NCI-H2227 (cell line): ENCODE data around the gene RHNO1.
A peak's percentile ranks its signal among the peaks of the same experiment; 100 is the strongest.

Experiments used
- DNase-seq: peaks from one replicate; lab custom pipeline; 2025; ENCODE audit not compliant: unreplicated experiment; lab: John Stamatoyannopoulos, UW

Gene RHNO1

DNA sequence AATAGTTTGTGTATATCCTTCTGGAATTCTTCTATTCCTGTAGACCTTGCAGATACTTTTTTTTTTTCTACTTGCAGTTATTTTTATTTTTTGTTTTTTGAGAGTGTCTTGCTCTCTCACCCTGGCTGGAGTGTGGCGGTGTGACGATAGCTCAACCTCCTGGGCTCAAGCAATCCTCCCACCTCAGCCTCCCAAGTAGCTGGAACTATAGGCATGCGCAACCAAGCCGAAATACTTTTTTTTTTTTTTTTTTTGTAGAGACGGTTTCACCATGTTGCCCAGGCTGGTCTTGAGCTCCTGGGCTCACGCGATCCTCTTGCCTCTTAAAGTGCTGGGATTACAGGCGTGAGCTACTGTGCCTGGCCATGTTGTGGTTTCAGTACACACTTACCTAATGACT lies 23.6 kb downstream of the RHNO1 start:
- no peak for DNase-seq

- DNase-seq, result peak; percentile 45
Measured at GRCh38 chr12:2902272-2902880, 25.4 kb downstream of the RHNO1 start.

GRCh38 chr12:2904260-2904659 lies 27.2 kb downstream of the RHNO1 start:
- no peak for DNase-seq

GRCh38 chr12:2912216-2912575 lies 35.2 kb downstream of the RHNO1 start:
- no peak for DNase-seq

DNA sequence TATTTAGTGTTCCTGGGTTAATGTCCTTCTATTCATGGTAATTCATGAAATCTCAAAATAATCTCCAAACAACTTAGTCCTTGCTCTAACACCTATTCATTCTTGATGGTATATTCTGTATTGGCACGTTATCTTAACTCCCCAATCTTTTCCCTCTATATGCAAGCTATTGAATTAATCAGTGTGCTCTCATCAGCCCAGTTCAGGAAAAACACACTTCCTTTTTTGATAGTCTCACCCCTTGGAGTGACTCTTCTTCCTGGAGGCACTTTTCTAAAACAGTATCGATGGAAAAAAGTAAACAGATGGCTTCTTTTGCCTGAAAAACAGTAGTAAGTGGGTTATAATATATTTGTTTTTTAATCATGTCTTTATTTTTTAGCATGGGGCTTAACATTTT lies 42.2 kb downstream of the RHNO1 start:
- DNase-seq, result no peak

DNA sequence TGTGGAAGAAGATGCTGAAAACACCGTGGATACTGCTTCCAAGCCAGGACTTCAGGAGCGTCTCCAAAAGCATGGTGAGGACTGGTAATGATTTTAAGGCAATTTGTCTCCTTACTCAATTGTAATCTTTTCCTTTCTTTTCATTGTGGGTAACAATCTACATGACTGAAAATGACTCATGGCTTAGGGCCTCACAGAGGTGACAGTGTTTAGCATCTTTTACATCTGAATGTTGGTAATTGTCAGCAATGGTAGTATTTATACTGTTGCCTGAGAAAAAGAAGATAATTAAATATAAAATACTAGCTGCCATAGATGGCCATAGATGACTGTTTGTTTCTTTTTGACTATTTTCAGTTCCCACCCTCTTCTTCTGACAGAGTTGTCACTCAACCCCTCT lies 45.3 kb downstream of the RHNO1 start:
- DNase-seq, result no peak

DNA sequence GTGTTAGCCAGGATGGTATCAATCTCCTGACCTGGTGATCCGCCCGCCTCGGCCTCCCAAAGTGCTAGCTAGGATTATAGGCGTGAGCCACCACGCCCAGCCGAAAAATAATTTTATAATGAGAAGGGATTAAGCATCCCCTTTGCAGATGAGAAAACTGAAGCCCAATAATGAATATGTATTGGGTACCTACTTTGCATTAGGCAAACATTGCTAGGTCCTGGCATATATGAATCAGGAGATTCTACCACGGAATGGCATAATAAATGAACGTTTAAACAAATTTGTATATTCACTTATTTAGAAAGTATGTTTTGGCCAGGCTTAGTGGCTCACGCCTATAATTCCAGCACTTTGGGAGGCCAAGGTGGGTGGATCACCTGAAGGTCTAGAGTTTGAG lies 46.0 kb downstream of the RHNO1 start:
- no peak for DNase-seq

DNA sequence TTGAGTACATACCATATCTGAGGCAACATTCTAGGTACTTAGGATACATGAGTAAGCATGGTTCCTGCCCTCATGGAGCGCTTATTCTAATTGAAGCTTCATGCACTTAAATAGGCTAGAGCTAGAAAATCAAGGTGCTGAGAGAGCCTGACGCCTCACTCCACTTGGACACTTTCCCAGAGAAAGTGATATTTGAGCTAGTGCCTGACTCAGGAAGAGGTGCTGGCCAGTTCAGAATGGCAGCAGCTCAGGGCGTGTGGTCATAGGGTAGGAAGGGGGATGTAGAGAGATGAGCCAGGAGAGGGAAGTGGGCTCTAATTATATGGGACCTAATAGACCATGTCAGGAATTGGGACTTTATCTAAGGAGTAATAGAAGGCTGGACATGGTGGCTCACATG lies 47.0 kb downstream of the RHNO1 start:
- no peak for DNase-seq

DNA sequence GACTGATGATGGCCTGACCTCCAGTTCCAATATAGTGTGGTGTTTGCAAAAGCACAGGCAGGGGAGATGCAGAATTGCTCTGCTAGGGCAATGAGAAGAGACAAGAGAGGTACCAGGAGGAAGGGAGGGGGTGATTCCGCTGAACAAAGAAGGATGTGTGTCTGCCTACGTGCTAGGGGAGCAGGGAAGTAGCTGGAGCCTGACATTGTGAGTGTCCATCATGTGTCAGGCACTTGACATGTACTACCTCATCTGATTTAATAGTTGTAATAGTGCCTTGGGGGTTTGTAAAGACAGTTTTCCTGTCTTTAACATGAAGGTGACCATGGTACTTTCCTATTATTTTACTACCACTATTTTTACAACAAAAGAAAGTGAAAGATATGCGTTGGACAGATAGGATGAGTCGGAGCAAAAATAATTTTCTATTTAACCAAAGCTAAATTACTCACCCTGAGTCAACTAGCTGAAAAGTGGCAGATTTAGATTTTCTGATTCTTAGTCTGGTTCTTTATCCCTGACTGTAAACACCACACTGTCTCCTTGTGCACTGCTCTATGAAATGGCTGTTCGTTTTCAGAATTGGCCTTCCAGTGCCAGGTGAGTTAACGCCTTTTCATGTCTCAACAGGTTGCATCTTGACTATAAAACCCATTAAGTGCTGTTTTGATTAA lies 48.4 kb downstream of the RHNO1 start:
- no peak for DNase-seq

- DNase-seq, result no peak
Measured at GRCh38 chr12:2930865-2931264, 53.8 kb downstream of the RHNO1 start.

GRCh38 chr12:2933586-2933985 lies 56.6 kb downstream of the RHNO1 start:
- no peak for DNase-seq

DNA sequence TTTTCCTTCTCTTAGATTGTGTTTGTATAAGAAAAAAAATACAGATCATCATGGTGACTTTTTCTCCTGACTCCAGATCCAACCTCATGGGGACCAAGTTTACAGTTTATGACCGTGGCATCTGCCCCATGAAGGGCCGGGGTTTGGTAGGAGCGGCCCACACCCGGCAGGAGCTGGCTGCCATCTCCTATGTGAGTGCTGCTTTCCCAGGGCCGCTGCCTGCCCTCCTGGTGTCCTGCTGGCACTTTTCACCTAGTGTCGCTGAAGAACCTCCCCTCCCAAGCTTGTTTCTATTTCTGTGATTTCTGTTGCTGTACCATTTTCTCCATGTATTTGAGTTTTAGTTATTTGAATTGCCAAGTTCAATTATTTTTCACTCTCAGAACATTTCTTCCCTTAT lies 57.3 kb downstream of the RHNO1 start:
- no peak for DNase-seq

DNA sequence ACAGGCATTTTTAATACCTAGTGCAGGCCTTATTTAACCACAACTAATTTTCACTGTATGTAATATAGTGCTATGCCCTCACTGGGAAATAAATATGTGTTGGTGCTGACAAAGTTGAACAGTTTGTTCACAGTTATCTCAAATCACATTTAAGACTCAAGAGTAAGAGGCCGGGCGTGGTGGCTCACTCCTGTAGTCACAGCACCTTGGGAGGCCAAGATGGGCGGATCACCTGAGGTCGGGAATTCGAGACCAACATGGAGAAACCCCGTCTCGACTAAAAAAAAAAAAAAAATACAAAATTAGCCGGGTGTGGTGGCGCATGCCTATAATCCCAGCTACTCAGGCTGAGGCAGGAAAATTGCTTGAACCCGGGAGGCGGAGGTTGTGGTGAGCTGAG lies 59.3 kb downstream of the RHNO1 start:
- no peak for DNase-seq

DNA sequence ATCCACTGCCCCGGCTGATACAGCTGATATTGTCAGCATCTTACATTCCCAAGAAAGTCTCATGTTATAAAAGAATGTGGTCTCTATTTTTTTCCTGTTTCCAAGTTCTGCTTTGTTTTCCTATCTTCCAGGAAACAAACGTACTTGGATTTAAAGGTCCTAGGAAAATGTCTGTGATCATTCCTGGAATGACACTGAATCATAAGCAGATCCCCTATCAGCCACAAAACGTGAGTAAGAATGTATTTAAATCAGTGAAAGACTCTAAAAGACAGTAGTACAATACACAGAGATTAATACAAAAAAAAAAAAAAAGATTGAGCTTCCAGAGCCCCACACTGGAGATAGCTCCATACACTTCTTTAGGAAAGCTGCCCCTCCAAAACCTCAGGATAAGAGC lies 60.5 kb downstream of the RHNO1 start:
- DNase-seq, result no peak
